ENCODE measurements around the gene SHISA7.
"Not testable (repeated sequence)": the region's sequence is repeated elsewhere in the genome, so short reads cannot be mapped to it uniquely, and the experiment has no call there.

SHISA7 gene

DNA sequence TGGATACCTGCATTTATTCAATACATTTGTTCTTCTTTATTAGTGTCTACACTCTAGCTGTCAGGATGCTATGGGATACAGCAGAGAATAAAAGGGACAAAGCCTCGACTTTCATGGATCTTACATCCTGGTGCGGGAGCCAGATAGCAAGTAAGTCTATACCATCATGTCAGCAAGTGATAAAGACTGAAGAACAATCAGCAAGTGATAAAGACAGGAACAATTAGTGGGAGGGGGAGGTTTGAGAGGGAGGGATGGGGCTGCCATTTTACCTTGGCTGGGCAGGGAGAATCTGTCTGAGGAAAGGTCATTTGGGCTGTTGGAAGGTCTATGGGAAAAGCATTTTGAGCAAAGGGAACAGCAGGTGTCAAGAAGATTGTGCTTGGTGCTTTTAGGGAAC lies 32.9 kb downstream of the SHISA7 start:
- TF ChIP-seq, protein P1, sequence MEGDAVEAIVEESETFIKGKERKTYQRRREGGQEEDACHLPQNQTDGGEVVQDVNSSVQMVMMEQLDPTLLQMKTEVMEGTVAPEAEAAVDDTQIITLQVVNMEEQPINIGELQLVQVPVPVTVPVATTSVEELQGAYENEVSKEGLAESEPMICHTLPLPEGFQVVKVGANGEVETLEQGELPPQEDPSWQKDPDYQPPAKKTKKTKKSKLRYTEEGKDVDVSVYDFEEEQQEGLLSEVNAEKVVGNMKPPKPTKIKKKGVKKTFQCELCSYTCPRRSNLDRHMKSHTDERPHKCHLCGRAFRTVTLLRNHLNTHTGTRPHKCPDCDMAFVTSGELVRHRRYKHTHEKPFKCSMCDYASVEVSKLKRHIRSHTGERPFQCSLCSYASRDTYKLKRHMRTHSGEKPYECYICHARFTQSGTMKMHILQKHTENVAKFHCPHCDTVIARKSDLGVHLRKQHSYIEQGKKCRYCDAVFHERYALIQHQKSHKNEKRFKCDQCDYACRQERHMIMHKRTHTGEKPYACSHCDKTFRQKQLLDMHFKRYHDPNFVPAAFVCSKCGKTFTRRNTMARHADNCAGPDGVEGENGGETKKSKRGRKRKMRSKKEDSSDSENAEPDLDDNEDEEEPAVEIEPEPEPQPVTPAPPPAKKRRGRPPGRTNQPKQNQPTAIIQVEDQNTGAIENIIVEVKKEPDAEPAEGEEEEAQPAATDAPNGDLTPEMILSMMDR (IDR thresholded peaks at IDR 0.05; ENCODE audit: low read depth, low read length), result no peak
- DNase-seq (ENCODE audit: low read depth in 2 of 2), result no peak
- H3K4me3 ChIP-seq (replicated peaks in 1 of 2; ENCODE audit: low read depth in 2 of 2, low read length in 2 of 2), result no peak overlapping the region

DNA sequence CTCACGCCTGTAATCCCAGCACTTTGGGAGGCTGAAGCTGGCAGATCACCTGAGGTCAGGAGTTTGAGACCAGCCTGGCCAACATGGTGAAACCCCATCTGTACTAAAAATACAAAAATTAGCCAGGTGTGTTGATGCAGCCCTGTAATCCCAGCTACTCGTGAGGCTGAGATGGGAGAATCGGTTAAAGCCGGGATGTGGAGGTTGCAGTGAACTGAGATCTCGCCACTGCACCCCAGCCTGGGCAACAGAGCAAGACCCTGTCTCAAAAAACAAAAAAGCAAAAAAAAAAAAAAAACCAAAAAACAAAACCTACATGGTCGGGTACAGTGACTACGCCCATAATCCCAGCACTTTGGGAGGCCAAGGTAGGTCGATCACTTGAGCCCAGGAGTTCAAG lies 33.9 kb downstream of the SHISA7 start:
- H3K4me3 ChIP-seq (replicated peaks in 1 of 2; ENCODE audit: low read depth in 2 of 2, low read length in 2 of 2); DNase-seq (ENCODE audit: low read depth in 2 of 2): not testable (repeated sequence)

DNA sequence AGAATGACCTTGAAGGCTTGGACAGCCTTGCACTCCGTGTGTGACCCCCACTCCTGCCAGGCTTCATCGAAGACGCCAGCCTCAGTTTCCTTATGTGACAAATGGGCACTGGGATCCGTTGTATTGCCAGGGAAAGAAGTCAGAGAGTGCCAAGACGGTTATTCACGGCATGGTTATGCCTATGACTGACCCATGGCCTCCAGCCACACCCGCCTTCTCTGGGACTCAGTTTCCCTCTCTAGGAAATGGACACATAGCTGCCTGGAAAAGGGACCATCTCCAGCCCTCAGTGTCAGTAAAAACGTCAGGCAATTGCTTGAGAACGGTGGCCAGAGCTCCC lies 34.6 kb downstream of the SHISA7 start:
- H3K4me3 ChIP-seq (replicated peaks in 1 of 2; ENCODE audit: low read depth in 2 of 2, low read length in 2 of 2), result peak overlapping the region; percentile 42 to 48
- TF ChIP-seq, protein P1 (IDR thresholded peaks at IDR 0.05; ENCODE audit: low read depth, low read length), result no peak
- no peak for DNase-seq (ENCODE audit: low read depth in 2 of 2)

DNA sequence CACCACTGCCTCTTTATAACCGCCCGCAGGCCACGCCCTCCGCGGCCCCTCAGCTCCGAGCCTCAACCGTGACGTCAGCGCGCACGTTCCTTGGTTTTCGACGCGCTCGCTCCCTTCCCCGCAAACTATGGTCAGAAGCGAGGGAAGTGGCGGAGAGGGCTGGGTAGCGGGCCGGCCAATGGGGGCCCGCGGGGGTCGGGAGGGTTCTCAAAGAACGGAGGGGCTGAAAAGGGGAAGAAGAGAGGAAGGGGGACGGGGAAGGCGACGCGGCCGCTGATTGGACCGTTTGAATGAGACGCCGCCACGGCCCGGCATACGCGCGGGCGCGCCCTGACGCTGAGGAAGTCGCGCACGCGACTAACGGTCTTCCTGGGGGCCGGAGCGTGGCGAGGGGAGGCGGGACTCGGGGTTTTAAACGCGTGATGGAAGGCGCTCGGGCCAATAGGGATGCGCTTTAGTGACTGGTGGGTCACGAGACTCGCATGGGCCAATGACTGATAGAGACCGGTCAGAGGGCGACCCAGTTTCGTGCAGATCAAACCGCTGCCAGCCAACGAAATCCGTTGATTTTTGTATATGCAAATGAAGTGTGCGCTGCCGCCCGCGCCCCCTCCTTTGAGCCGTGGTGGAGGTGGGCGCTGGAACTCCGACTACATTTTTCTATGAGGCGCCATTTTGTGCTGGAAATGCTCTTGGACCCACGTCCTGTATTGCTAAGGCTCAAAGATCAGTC lies 35.1 kb downstream of the SHISA7 start:
- peak overlapping the region; percentile 44 to 88 for H3K4me3 ChIP-seq (replicated peaks in 1 of 2; ENCODE audit: low read depth in 2 of 2, low read length in 2 of 2)
- peak; percentile 100 for DNase-seq (ENCODE audit: low read depth in 2 of 2)
- TF ChIP-seq, protein P1 (IDR thresholded peaks at IDR 0.05; ENCODE audit: low read depth, low read length), result no peak

DNA sequence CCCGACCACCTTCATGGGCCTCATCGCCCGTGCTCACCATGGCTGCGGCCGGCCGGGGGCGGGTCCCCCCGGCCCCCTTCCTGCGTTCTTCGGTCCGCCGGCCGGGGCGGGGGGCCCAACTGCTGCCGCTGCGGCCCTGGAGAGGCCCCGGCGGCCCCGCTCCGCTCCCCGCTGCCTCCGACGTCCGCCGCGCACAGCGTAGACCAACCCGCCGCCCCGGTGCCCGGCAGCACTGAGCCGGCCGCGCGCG lies 35.6 kb downstream of the SHISA7 start, which contains the start of gene UBE2S:
Gene UBE2S (minus strand): TSS at position 239 of the 250 bp plus-strand sequence. CDS start 199 bp downstream, at position 40.
- H3K4me3 ChIP-seq (replicated peaks in 1 of 2; ENCODE audit: low read depth in 2 of 2, low read length in 2 of 2), result peak within 1 kb of the TSS; percentile 77 to 88
- not testable (repeated sequence) for DNase-seq (ENCODE audit: low read depth in 2 of 2)

DNA sequence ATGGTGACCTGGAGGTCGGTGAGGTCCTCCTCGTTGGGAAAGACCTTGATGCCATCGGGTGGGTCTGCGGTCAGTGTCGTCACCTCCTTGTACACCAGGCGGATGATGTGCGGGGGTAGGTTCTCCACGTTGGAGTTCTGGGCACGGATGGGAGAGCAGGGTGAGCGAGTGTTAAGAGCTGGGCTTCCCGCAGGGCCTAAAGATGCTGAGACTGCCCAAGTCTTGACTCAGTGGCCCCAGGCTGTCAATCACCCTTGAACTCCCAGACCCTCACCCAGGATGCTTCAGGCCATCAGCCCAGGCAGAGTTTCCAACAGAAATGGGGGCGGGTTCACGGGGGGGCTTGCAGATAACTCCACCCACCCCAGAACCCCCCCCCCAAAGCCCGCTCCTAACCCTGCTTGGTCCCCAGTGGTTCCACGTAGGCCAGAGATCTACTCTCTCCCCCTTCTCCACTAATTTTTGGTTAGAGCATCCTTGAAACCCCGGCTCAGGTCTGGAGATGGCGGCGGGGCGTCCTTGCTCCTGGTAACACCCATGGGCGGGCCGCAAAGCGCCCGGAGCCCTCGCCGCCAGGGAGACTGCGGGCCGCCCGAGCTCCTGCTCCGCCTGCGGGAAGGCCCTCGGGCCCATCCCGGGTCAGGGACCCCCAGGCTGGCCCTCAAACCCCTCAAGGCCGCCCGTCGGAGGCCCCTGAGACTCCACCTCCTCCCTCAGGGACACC lies 36.1 kb downstream of the SHISA7 start:
- H3K4me3 ChIP-seq (replicated peaks in 1 of 2; ENCODE audit: low read depth in 2 of 2, low read length in 2 of 2), result peak overlapping the region; percentile 77 to 88
- peak; percentile 43 to 50 for DNase-seq (ENCODE audit: low read depth in 2 of 2)
- TF ChIP-seq, protein P1 (IDR thresholded peaks at IDR 0.05; ENCODE audit: low read depth, low read length), result no peak

DNA sequence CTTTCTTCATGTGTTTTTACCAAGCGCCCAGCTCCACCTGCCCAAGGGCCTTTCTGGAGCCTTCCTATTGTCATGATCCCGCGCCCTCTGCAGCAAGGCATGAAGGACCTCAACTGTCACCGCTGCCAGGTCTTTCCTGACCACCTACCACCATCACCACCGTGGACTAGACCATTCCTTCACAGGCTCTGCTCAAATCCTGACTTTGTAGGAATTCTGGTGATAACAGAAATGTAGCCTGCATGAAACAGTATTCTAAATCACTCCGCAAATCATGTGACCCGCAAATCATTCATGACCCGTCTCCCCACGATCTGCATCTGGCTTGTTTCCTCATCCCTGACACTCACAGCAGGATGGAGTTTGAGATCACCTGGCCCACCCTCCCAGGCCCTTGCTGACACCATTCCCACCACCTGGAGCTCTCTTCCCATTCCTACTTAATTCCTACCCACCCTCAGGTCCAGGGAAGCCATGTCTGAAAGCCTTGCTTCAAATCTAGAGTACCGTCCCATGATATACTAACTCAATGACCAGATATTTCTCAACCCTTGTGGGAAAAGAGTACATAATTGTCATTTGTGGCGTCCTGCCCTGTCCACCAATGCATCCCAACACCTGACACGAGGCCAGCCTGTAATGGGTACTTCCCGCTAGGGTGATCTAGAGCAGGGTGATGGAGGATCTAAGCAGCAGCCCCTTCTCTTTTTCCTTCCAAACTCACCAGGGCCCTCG lies 36.8 kb downstream of the SHISA7 start:
- TF ChIP-seq, protein P1 (IDR thresholded peaks at IDR 0.05; ENCODE audit: low read depth, low read length), result no peak
- no peak for DNase-seq (ENCODE audit: low read depth in 2 of 2)
- peak overlapping the region; percentile 77 to 88 for H3K4me3 ChIP-seq (replicated peaks in 1 of 2; ENCODE audit: low read depth in 2 of 2, low read length in 2 of 2)

Measured in cardiac fibroblast (primary cell).